ENCODE measurements around the gene MOV10L1.

Gene MOV10L1

GRCh38 chr22:50169774-50170341 lies 80.1 kb downstream of the MOV10L1 start:
- DNase-seq: peak; percentile 44
- no peaks in the 10 kb centered on the region for H3K9me3 ChIP-seq (replicated peaks; ENCODE audit: insufficient read depth, low read length)
- peaks cover 23% of the 10 kb centered on the region for H3K27me3 ChIP-seq (replicated peaks; ENCODE audit: insufficient read depth, low read length)
- H2AFZ ChIP-seq (ENCODE audit: low read length): no peak overlapping the region
- no peaks in the 10 kb centered on the region for H3K9me2 ChIP-seq (replicated peaks; ENCODE audit: insufficient read depth, low read length)
- TF ChIP-seq EZH2 (optimal IDR thresholded peaks at IDR 0.05; ENCODE audit: low read depth, low read length): no peak
- no peak for TF ChIP-seq EZH2phosphoT487 (IDR thresholded peaks at IDR 0.05; ENCODE audit: low read length)
- TF ChIP-seq, protein P1, sequence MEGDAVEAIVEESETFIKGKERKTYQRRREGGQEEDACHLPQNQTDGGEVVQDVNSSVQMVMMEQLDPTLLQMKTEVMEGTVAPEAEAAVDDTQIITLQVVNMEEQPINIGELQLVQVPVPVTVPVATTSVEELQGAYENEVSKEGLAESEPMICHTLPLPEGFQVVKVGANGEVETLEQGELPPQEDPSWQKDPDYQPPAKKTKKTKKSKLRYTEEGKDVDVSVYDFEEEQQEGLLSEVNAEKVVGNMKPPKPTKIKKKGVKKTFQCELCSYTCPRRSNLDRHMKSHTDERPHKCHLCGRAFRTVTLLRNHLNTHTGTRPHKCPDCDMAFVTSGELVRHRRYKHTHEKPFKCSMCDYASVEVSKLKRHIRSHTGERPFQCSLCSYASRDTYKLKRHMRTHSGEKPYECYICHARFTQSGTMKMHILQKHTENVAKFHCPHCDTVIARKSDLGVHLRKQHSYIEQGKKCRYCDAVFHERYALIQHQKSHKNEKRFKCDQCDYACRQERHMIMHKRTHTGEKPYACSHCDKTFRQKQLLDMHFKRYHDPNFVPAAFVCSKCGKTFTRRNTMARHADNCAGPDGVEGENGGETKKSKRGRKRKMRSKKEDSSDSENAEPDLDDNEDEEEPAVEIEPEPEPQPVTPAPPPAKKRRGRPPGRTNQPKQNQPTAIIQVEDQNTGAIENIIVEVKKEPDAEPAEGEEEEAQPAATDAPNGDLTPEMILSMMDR (IDR thresholded peaks at IDR 0.05; ENCODE audit: low read length): no peak
- no peak overlapping the region for H3K4me2 ChIP-seq (ENCODE audit: low read depth, low read length)
- no peaks in the 10 kb centered on the region for H4K20me1 ChIP-seq (ENCODE audit: insufficient read depth, low read length)
- H3K79me2 ChIP-seq (ENCODE audit: low read length): no peaks in the 10 kb centered on the region
- no peak overlapping the region for H3K27ac ChIP-seq (ENCODE audit: low read length)
- H3K4me3 ChIP-seq (ENCODE audit: low read length): no peak overlapping the region
- H3K4me1 ChIP-seq (ENCODE audit: low read length): no peaks in the 10 kb centered on the region
- H3K9ac ChIP-seq (ENCODE audit: low read length): no peak overlapping the region
- no peaks in the 10 kb centered on the region for H3K36me3 ChIP-seq (replicated peaks; ENCODE audit: insufficient read depth, low read length)
- no peaks in the 10 kb centered on the region for H3F3A ChIP-seq (ENCODE audit: insufficient read depth, low read length)

DNA sequence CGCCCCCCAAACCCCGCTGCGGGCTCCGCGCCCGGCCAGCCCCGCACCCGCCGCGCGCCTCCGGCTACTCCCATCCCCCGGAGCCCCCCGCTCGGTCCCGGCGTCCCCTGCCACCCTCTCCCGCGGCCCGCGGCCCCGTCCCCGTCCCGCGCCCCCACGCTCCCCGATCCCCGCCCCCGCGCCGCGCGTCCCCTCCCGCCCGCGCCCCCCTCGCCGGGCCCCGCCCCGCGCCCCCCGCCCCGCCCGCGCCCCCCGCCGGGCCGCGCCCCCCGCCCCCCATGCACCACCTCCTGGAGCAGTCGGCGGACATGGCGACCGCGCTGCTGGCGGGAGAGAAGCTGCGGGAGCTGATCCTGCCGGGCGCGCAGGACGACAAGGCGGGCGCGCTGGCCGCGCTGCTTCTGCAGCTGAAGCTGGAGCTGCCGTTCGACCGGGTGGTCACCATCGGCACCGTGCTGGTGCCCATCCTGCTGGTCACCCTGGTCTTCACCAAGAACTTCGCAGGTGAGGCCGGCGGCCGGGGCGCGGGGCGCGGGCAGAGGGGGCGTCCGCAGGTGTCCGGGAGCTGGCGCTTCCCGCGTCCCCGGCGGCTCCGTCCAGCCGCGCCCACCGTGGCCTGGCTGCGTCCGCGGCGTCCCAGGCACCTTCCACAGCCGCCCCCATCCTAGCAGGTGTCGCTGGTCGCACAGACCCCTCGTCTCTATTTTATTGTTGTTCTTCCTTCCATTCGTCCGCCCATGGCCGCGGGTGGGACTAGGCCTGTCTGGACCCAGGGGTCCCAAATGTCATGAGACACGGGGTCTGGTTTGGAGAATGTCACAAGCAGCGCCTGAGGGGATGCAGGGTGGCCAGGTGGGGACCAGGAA lies 80.9 kb downstream of the MOV10L1 start, which contains the start of gene PANX2:
PANX2 (plus strand) TSS at position 279 of the 866 bp plus-strand sequence; CDS start at position 279, 0 bp downstream.
- Histone ChIP-seq H3K4me2 (ENCODE audit: low read depth, low read length) (no peak within 1 kb of the TSS), H3K27me3 (replicated peaks; ENCODE audit: insufficient read depth, low read length) (peaks cover 14% of the 10 kb centered on the region), H2AFZ (ENCODE audit: low read length) (no peak within 1 kb of the TSS), H3F3A (ENCODE audit: insufficient read depth, low read length) (no peaks in the 10 kb centered on the region), H3K4me1 (ENCODE audit: low read length) (no peaks in the 10 kb centered on the region), H4K20me1 (ENCODE audit: insufficient read depth, low read length) (no peaks in the 10 kb centered on the region), H3K27ac (ENCODE audit: low read length) (no peak within 1 kb of the TSS), H3K4me3 (ENCODE audit: low read length) (no peak within 1 kb of the TSS), H3K9ac (ENCODE audit: low read length) (no peak within 1 kb of the TSS), H3K9me2 (replicated peaks; ENCODE audit: insufficient read depth, low read length) (no peaks in the 10 kb centered on the region), H3K9me3 (replicated peaks; ENCODE audit: insufficient read depth, low read length) (no peaks in the 10 kb centered on the region), H3K36me3 (replicated peaks; ENCODE audit: insufficient read depth, low read length) (no peaks in the 10 kb centered on the region), H3K79me2 (ENCODE audit: low read length) (no peaks in the 10 kb centered on the region)
- TF ChIP-seq, protein P1 (IDR thresholded peaks at IDR 0.05; ENCODE audit: low read length): no peak
- TF ChIP-seq EZH2phosphoT487 (IDR thresholded peaks at IDR 0.05; ENCODE audit: low read length) (no peak), EZH2 (optimal IDR thresholded peaks at IDR 0.05; ENCODE audit: low read depth, low read length) (no peak)
- no peak for DNase-seq

DNA sequence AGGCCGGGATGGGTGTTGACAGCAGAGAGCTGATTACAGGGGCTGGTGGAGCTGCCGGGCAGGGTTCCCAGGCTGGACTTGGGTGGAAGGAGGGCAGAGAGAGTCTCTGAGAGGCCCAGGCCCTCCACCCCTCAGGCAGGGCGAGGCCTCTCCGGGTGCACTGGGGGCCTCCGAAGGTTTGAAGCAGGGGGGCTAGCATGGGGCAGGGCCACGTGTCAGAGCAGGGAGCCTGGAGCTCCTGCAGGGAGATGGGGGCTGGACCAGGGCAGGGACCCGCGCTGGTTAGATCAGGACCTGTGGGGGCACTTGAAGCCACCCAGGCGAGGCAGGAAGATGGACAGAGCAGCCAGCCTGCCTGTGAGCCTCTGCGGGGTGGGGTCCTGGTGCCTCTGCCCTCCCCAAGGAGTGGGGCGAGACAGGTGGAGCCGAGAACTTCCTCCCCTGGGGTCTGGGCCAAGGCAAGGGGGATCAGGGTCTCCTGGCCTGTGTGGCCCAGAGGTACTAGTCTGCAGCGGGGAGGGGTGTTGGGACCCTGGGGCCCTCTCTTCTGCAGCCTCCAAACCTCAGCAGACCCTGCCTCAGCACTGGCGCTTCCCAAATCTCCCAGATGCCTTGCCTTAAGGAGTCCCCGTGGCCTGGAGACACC lies 81.6 kb downstream of the MOV10L1 start:
- no peaks in the 10 kb centered on the region for H3K4me1 ChIP-seq (ENCODE audit: low read length)
- H3K9me2 ChIP-seq (replicated peaks; ENCODE audit: insufficient read depth, low read length): no peaks in the 10 kb centered on the region
- no peaks in the 10 kb centered on the region for H4K20me1 ChIP-seq (ENCODE audit: insufficient read depth, low read length)
- no peaks in the 10 kb centered on the region for H3K9me3 ChIP-seq (replicated peaks; ENCODE audit: insufficient read depth, low read length)
- no peaks in the 10 kb centered on the region for H3K36me3 ChIP-seq (replicated peaks; ENCODE audit: insufficient read depth, low read length)
- no peaks in the 10 kb centered on the region for H3K79me2 ChIP-seq (ENCODE audit: low read length)
- H3F3A ChIP-seq (ENCODE audit: insufficient read depth, low read length): no peaks in the 10 kb centered on the region
- no peak overlapping the region for H2AFZ ChIP-seq (ENCODE audit: low read length)
- DNase-seq: no peak
- no peak overlapping the region for H3K4me2 ChIP-seq (ENCODE audit: low read depth, low read length)
- TF ChIP-seq EZH2phosphoT487 (IDR thresholded peaks at IDR 0.05; ENCODE audit: low read length) (no peak), EZH2 (optimal IDR thresholded peaks at IDR 0.05; ENCODE audit: low read depth, low read length) (no peak)
- TF ChIP-seq, protein P1 (IDR thresholded peaks at IDR 0.05; ENCODE audit: low read length): no peak
- no peak overlapping the region for H3K9ac ChIP-seq (ENCODE audit: low read length)
- peaks cover 14% of the 10 kb centered on the region for H3K27me3 ChIP-seq (replicated peaks; ENCODE audit: insufficient read depth, low read length)
- H3K27ac ChIP-seq (ENCODE audit: low read length): no peak overlapping the region
- H3K4me3 ChIP-seq (ENCODE audit: low read length): no peak overlapping the region

Data from MM.1S (cell line).